Activated CD4-positive, alpha-beta T cell treated with anti-CD3 and anti-CD28 coated beads, Interleukin-2, amount 50 U/mL, for 24 hours (primary cell): ENCODE results near the gene CYTIP.

ENCODE experiments used
- DNase-seq, 2 donors: peaks; one replicate each; pipeline ENCODE4 v3.0.0-alpha.2; 2020; ENCODE audit warnings: low read depth in 1 of 2, low spot score in 1 of 2

CYTIP gene

GRCh38 chr2:157443795-157444640 is at the start of gene CYTIP:
CYTIP (minus strand) TSS chr2:157444089; CDS start chr2:157444020, 69 bp downstream.
- peak in 1 of 2 donors; percentile 66 for DNase-seq

GRCh38 chr2:157492189-157492773 is 48.4 kb upstream of the CYTIP start:
- DNase-seq: peak; percentile 42 to 70

- DNase-seq: no peak
These were observed 46.1 kb upstream of the CYTIP start for GRCh38 chr2:157489983-157490382.

- DNase-seq: no peak
These were observed 45.0 kb upstream of the CYTIP start for GRCh38 chr2:157488877-157489276.

GRCh38 chr2:157487747-157488146 is 43.9 kb upstream of the CYTIP start:
- DNase-seq: no peak

GRCh38 chr2:157487271-157487610 is 43.4 kb upstream of the CYTIP start:
- no peak for DNase-seq

GRCh38 chr2:157486596-157487270 is 42.8 kb upstream of the CYTIP start:
- no peak for DNase-seq

GRCh38 chr2:157480182-157480961 is 36.5 kb upstream of the CYTIP start:
- DNase-seq: peak in 1 of 2 donors; percentile 27

- DNase-seq: no peak
These were observed 35.5 kb upstream of the CYTIP start for GRCh38 chr2:157479081-157480027.

- no peak for DNase-seq
These were observed 34.0 kb upstream of the CYTIP start for GRCh38 chr2:157477919-157478318.

GRCh38 chr2:157476953-157477709 is 33.2 kb upstream of the CYTIP start:
- DNase-seq: no peak

GRCh38 chr2:157475722-157476390 is 32.0 kb upstream of the CYTIP start:
- no peak for DNase-seq

- DNase-seq: peak in 1 of 2 donors; percentile 35
These were observed 29.7 kb upstream of the CYTIP start for GRCh38 chr2:157473581-157473980.

- no peak for DNase-seq
These were observed 27.2 kb upstream of the CYTIP start for GRCh38 chr2:157471078-157471477.

- no peak for DNase-seq
These were observed 26.4 kb upstream of the CYTIP start for GRCh38 chr2:157470321-157470720.

- DNase-seq: no peak
These were observed 25.8 kb upstream of the CYTIP start for GRCh38 chr2:157469726-157470125.

- no peak for DNase-seq
These were observed 25.2 kb upstream of the CYTIP start for GRCh38 chr2:157468931-157469708.

- DNase-seq: no peak
These were observed 22.9 kb upstream of the CYTIP start for GRCh38 chr2:157466764-157467163.
